Fibroblast of lung (primary cell): ENCODE results near the gene MAGI2.

ENCODE experiments used
- CTCF ChIP-seq, 2 donors: IDR thresholded peaks in 1 of 2; conservative IDR thresholded peaks in 1 of 2; 1 replicate in 1 of 2; 2 replicates in 1 of 2; pipeline ENCODE4 v1.5.1; 2011 to 2012; ENCODE audit warnings: low read length in 2 of 2, control low read depth in 1 of 2, inconsistent platforms in 1 of 2, low read depth in 1 of 2, mild to moderate bottlenecking in 1 of 2
- EZH2 ChIP-seq: IDR thresholded peaks from 2 replicates; pipeline ENCODE4 v1.5.1; 2012; ENCODE audit warnings: low read length, control low read depth, mild to moderate bottlenecking; ENCODE audit errors: missing control alignments

- no peak for TF ChIP-seq CTCF (conservative IDR thresholded peaks at IDR 0.05 in 1 of 2, IDR thresholded peaks at IDR 0.05 in 1 of 2; ENCODE audit: low read depth in 1 of 2, low read length in 2 of 2)
- TF ChIP-seq EZH2: no peak
Measured at GRCh38 chr7:78370936-78371335, 1082.5 kb downstream of the MAGI2 start.
